ENCODE measurements around the gene COPG2.

COPG2 gene

DNA sequence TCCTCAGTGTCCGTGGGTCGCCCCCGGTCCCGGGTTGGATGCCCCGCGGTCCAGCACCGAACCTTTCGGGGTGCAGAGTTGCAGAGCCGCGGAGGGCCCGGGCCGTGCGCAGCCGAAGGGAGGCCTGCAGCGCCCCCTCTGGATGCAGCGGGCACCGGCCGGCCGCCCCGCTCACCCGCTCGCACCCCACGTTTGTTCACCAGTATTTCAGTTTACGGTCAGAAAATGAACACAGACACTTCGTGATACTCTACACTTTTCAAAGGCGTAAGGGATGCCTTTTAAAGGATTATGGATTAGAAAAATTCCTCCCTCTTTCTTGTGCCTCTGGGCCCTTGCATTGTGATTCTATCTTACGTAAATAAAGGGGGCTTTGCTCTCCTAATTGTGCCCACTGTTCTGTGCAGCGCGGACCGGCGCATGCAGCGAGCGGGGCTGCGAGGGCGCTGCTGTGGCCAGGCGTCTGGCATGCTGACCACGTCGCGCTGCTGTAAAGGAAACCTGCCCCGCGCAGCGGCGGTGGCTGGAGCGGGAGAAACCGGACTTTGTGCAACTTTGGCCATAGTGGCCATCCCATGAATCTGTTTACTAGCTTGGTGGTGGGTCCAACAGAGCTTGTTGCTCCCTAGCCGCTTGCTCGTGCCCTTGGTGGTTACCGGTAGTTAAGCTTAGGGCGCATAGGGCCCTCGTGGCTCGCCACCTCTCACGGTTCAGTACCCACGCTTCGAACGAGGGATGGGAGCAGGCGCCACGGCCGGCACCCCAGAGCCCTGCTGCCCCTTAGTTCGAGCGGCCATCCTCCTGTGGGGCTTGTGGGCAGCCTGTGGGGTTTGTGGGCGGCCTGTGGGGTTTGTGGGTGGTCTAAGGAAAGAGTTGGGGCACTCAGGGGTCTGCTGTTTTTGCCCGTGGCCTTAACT is 177.4 kb downstream of the COPG2 start:
- H3K4me3 ChIP-seq (ENCODE audit: low read depth, low read length) = peak overlapping the region; percentile 60
- TF ChIP-seq, protein P1, sequence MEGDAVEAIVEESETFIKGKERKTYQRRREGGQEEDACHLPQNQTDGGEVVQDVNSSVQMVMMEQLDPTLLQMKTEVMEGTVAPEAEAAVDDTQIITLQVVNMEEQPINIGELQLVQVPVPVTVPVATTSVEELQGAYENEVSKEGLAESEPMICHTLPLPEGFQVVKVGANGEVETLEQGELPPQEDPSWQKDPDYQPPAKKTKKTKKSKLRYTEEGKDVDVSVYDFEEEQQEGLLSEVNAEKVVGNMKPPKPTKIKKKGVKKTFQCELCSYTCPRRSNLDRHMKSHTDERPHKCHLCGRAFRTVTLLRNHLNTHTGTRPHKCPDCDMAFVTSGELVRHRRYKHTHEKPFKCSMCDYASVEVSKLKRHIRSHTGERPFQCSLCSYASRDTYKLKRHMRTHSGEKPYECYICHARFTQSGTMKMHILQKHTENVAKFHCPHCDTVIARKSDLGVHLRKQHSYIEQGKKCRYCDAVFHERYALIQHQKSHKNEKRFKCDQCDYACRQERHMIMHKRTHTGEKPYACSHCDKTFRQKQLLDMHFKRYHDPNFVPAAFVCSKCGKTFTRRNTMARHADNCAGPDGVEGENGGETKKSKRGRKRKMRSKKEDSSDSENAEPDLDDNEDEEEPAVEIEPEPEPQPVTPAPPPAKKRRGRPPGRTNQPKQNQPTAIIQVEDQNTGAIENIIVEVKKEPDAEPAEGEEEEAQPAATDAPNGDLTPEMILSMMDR (IDR thresholded peaks at IDR 0.05; ENCODE audit: low read depth, low read length) = peak; percentile 45; the same call in 1 of the 2 replicates

DNA sequence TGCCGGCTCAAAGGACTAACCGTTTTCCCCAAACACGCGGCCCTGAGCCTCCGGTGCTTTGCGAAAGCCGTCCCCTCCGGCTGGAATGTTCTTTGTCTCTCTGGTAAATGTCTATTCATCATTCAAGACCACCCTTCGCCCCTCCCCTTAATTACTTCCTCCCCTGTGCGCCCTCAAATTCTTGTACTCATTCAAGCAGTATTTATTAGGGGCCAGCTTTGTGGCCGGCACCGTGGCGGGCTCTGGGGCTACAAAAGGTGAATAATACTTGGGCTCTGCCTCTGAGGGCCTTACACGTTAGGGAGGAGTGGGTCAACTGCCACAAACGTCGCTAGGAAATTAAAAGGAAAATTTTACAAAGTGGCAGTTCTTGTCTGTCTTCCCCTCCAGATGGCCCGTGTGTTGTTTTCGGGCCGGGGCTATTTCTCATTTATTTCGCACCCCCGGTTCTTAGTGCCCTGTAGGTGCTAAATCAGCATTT is 178.2 kb downstream of the COPG2 start:
- TF ChIP-seq, protein P1 (IDR thresholded peaks at IDR 0.05; ENCODE audit: low read depth, low read length) = no peak
- no peak overlapping the region for H3K4me3 ChIP-seq (ENCODE audit: low read depth, low read length)

DNA sequence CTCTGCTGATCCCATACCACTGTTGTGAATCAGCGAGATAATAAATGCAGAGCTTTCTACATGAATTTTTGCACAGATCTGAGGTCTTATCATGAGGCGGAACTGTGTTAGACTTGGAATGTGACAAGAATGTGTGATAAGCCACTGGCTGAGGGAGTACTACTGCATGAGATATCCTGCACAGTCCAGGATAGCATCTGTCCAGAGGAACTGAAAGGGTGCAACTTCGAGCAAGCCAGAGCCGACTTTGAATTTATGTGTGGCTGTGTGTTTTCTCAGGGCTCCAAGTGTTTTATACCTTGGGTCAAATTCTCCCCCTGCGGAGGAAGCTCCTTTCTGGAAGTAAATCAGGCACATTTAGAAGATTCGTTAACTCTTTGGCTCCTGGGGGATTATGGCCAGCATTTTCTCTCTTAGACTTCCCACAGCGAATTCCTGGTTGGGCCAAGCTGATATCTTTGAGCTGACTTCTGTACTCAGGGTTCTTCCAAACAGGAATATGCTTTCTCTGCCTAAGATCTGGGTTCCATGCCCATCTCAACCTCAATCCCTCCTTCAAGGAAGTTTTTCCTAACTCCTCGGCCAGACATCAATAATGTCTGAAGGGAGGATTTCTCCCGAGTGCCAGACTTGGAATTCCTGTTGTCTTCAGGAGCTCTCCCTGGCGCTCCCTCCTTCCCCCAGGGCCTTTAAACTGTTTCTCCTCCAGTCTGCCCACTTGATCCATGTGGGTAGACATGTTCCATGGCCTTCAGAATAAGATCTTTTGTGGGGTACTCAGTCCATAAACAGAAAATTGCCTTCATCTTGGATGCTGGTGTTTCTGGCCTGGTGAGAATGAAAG is 179.2 kb downstream of the COPG2 start:
- TF ChIP-seq, protein P1 (IDR thresholded peaks at IDR 0.05; ENCODE audit: low read depth, low read length) = no peak
- H3K4me3 ChIP-seq (ENCODE audit: low read depth, low read length) = no peak overlapping the region

DNA sequence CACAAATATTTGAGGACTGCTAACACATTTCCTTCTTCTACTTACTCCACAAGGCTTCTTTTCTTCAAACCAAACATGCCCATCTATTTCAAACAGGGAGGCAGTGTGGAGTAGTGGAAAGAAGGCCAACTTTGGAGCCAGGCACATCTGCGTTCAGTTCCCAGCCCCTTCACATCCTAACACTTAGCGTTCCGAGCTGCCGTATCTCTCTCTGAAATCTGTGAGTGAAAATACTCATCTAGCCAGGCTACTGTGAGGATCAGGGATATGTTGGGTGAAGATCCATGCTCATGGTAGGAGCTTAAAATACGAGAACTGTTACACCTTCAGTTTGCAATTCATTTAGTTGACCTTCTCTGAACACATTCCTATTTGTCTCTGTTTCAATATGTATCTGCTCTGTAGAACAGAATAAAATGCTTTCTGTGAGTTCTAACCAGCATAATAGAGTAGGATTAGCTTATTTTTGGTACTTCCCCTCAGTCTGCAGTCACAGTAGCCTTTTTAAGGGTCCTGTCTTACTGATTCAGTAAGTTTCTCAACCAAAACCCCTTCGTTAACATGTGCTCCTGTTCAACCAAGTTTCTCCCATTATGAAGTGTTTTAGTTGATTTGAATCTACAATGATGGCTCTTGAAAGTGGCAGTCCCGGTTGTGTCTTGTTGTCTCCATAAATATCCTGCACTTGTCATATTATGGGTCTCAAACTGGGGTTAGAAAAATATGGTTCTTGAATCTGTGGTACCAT is 180.0 kb downstream of the COPG2 start:
- TF ChIP-seq, protein P1 (IDR thresholded peaks at IDR 0.05; ENCODE audit: low read depth, low read length) = no peak
- H3K4me3 ChIP-seq (ENCODE audit: low read depth, low read length) = no peak overlapping the region

DNA sequence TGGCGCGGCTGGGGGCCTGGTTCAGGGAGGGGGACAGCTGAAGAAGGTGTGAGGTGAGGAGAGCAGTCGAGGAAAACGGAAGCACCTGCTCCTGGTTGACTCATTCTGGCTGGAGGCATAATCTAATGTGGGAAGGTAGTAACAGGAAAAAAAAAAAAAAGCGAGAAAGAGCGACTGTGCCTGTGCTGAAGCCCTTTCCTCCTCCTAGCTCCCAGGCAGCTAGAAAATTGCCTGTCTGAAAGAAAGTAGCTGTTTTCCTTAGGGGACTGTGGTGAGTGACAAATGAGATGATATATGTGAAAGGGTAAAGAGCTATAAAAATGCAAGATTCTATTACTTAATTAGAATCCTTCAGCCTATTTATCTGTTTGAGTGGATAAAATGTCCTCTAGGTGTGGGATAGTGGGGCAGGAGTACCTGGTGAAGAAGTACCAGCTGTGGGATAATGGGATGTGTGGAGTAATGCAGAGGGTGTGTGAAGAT is 181.6 kb downstream of the COPG2 start:
- H3K4me3 ChIP-seq (ENCODE audit: low read depth, low read length) = no peak overlapping the region
- TF ChIP-seq, protein P1 (IDR thresholded peaks at IDR 0.05; ENCODE audit: low read depth, low read length) = no peak

DNA sequence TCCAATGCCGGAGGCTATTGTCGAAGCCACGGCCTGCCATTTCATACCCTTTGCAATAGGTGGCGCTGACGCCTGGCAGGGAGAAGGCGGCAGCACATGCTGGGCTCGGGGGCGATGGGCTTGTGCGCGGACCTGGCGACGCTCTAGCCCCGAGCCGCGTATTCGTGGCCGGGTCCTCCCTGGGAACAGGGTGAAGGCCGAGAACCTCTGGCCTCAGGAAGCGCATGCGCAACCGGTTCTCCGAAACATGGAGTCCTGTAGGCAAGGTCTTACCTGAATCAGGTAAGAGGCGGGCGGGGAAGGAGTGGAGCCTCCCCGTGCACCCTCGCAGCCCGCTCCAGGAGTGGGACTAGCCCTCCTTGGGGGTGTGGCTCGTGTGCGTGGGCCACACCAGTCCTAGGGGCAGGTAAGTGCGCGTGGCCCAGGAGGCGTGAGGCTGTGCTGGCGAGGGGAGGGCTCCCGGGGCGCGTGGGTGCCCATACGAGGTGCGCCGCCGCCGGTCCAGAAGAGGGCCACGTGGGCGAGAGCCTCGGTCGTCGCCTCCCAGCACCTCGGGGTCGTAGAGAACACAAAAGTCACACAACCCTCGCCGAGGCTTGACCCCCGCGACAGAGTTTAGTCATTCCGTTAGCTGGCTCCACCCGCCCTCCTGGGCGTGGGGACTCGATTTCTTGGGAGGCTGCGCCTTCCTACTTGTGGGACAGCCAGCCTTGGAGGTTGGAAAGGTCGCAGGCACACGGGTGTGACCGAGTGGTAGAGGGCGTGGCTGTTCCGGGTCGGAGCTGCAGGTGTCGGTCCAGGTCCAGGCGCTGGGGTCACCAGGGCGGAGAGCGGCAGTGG is 182.2 kb downstream of the COPG2 start:
- TF ChIP-seq, protein P1 (IDR thresholded peaks at IDR 0.05; ENCODE audit: low read depth, low read length) = no peak
- H3K4me3 ChIP-seq (ENCODE audit: low read depth, low read length) = no peak overlapping the region

Data from WI38 (cell line).